ENCODE data around the gene CMAS. TPM values are rescaled to one million over a fixed set of nuclear protein-coding genes. Genes with fewer than 3 reads are reported as not detected.

Gene CMAS
- total RNA-seq, 6 experiments from 2014 or later, result 27.7 to 37.0 (median 35.7) TPM

DNA sequence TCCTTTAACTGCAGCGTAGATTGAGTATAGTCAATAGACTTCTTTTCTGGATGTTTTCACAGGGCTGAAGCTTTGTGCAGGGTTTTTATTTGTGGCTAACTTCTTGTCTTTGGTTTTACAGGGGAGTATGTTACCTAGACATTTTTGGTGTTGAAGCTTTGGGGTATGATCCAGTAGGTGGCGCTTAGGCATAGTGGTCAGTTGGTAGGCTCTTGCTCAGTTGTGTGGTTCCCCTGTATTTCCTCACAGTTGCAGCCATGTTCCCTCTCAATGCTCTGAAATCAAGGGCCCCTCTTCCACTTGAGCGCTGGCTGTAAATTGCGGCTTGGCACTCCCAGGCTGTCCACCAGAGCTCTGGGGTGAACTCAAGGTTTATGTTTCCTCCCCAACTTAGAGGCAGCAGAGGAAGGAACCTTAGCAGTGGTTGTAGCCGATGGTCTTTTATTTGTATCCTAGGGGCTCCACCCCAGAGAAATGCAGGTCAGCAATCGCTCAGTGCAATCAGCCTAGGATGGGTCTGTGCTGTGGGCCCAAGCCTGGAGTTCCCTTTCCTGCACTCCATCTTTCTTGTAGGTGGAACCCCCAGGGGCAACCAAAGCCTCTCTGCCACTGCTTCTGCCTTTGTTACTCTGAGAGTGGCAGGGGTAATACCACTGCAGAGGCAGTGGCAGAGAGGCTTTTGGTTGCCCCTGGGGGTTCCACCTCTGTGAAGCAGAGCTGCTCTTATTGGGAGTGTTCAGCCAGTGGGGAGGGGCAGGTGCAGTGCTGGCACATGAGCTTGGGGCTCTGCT, 55.1 kb downstream of the CMAS start:
- Mint-ChIP-seq H3K27ac (no peak overlapping the region), H3K4me1 (ENCODE audit: low read depth) (peaks cover 9% of the 10 kb centered on the region; the same call in 1 of the 2 replicates), H3K27me3 (ENCODE audit: insufficient read depth) (peaks cover 6% of the 10 kb centered on the region), H3K9me3 (no peaks in the 10 kb centered on the region), H3K36me3 (ENCODE audit: low read depth) (no peaks in the 10 kb centered on the region), H3K4me3 (no peak overlapping the region)
- TF ChIP-seq, protein P1, sequence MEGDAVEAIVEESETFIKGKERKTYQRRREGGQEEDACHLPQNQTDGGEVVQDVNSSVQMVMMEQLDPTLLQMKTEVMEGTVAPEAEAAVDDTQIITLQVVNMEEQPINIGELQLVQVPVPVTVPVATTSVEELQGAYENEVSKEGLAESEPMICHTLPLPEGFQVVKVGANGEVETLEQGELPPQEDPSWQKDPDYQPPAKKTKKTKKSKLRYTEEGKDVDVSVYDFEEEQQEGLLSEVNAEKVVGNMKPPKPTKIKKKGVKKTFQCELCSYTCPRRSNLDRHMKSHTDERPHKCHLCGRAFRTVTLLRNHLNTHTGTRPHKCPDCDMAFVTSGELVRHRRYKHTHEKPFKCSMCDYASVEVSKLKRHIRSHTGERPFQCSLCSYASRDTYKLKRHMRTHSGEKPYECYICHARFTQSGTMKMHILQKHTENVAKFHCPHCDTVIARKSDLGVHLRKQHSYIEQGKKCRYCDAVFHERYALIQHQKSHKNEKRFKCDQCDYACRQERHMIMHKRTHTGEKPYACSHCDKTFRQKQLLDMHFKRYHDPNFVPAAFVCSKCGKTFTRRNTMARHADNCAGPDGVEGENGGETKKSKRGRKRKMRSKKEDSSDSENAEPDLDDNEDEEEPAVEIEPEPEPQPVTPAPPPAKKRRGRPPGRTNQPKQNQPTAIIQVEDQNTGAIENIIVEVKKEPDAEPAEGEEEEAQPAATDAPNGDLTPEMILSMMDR (IDR thresholded peaks at IDR 0.05), result peak; percentile 72
- peak; percentile 3 for DNase-seq

DNA sequence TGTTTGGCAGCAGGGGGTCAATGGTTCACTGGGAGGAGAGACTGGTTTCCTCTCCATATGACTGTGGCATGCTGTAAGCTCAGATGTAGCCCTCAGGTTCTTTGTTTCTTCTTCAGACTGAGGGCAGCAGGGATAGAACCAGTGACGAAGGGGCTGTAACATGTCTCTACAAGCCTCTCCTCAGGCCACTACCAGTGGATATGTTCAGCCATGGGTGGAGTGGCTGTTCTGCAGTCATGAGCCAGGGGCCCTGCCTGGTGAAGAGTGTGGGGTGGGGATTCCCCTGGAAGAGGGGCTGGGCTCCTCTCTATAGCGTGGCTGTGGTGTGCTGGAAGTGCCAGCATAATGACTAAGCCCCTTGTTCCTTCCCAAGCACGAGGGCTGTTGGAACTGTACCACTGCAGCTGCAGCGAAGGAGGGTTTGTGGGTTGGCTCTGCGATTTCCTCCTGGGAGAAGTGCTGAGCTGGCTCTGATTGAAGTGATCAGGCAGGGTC, 55.8 kb downstream of the CMAS start:
- H3K27me3 Mint-ChIP-seq (ENCODE audit: insufficient read depth), result peaks cover 4% of the 10 kb centered on the region
- DNase-seq, result peak; percentile 5
- no peak overlapping the region for H3K27ac Mint-ChIP-seq
- peaks cover 9% of the 10 kb centered on the region; the same call in 1 of the 2 replicates for H3K4me1 Mint-ChIP-seq (ENCODE audit: low read depth)
- H3K36me3 Mint-ChIP-seq (ENCODE audit: low read depth), result no peaks in the 10 kb centered on the region
- TF ChIP-seq, protein P1 (IDR thresholded peaks at IDR 0.05), result no peak
- no peak overlapping the region for H3K4me3 Mint-ChIP-seq
- no peaks in the 10 kb centered on the region for H3K9me3 Mint-ChIP-seq

DNA sequence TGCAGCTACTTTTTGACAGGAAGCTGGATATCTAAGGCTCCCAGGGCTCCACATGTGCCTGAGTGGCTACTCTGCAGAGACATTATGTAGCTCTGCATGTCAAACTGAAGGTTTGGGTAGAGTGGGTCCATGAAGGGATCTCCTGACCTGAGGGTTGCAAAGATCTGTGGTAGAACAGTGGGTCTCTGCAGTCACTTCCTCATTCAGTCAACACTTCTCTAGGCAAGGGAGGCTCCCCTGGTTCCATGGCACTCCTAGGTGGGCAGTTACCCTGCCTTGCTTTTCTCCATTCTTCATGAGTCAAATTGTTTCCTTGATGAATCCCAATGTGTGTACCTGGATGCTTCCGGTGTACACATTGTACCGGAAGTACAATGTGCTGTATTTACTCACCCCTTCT, 57.4 kb downstream of the CMAS start:
- Mint-ChIP-seq H3K9me3 (peaks cover 4% of the 10 kb centered on the region; the same call in 1 of the 2 replicates), H3K36me3 (ENCODE audit: low read depth) (no peaks in the 10 kb centered on the region), H3K27ac (no peak overlapping the region), H3K4me3 (no peak overlapping the region), H3K27me3 (ENCODE audit: insufficient read depth) (peaks cover 7% of the 10 kb centered on the region), H3K4me1 (ENCODE audit: low read depth) (peaks cover 9% of the 10 kb centered on the region; the same call in 1 of the 2 replicates)
- TF ChIP-seq, protein P1 (IDR thresholded peaks at IDR 0.05), result no peak
- no peak for DNase-seq

DNA sequence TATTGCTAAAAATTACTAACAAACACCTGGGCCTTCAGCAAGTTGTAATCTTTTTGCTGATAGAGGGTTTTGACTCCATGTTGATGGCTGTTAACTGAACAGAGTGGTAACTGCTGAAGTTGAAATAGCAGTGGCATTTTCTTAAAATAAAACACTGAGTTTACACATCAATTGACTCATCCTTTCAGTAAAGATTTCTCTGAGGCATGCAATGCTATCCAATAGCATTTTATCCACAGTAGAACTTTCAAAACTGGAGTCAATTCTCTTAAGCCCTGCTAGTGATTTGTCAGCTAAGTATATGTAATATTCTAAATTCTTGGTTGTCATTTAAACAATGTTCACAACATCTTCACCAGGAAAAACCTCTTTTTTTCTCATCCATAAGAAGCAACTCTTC, 59.5 kb downstream of the CMAS start:
- no peaks in the 10 kb centered on the region for H3K36me3 Mint-ChIP-seq (ENCODE audit: low read depth)
- peaks cover 9% of the 10 kb centered on the region; the same call in 1 of the 2 replicates for H3K4me1 Mint-ChIP-seq (ENCODE audit: low read depth)
- peaks cover 8% of the 10 kb centered on the region for H3K27me3 Mint-ChIP-seq (ENCODE audit: insufficient read depth)
- TF ChIP-seq, protein P1 (IDR thresholded peaks at IDR 0.05), result no peak
- DNase-seq, result no peak
- peaks cover 4% of the 10 kb centered on the region; the same call in 1 of the 2 replicates for H3K9me3 Mint-ChIP-seq
- no peak overlapping the region for H3K4me3 Mint-ChIP-seq
- no peak overlapping the region for H3K27ac Mint-ChIP-seq

DNA sequence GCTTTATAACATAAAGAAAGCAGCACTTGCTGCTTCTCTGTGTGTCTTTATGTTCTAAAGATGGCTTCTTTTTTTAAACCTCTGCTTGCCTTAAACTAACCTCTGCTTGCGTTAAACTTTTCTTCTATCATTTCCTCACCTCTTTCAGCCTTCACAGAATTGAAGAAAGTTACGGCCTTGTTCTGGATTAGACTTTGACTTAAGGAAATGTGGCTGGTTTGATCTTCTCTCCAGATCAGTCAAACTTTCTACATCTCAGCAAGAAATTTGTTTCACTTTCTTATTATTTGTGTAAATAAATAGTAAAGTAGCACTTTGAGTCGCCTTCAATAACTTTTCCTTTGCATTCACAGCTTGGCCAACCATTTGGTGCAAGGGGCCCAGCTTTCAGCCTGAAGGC, 64.2 kb downstream of the CMAS start:
- Mint-ChIP-seq H3K27ac (no peak overlapping the region), H3K4me1 (ENCODE audit: low read depth) (no peaks in the 10 kb centered on the region), H3K36me3 (ENCODE audit: low read depth) (no peaks in the 10 kb centered on the region), H3K27me3 (ENCODE audit: insufficient read depth) (peaks cover 6% of the 10 kb centered on the region; the same call in 1 of the 2 replicates), H3K4me3 (no peak overlapping the region), H3K9me3 (peaks cover 4% of the 10 kb centered on the region; the same call in 1 of the 2 replicates)
- TF ChIP-seq, protein P1 (IDR thresholded peaks at IDR 0.05), result no peak
- no peak for DNase-seq

Other genes starting within 250 kb of the CMAS start
- 1 to 10 TPM in 4 of 6 experiments, under 1 TPM in 2; 0.81 to 9.7 (median 8.2) TPM for gene ABCC9, start 104.8 kb upstream of the CMAS start, total RNA-seq (2021; fragmentation: NEBNext Ultra II Directional; extraction: Animal tissue kit (Norgen Biotek cat#: 25700))